Effector CD4-positive, alpha-beta T cell (primary cell): ENCODE measurements around the gene HAUS8.
A peak's percentile ranks its signal among the peaks of the same experiment; 100 is the strongest.

Experiments
- DNase-seq: peaks from one replicate; pipeline ENCODE4 v3.0.0-alpha.2; 2020

Gene HAUS8

DNA sequence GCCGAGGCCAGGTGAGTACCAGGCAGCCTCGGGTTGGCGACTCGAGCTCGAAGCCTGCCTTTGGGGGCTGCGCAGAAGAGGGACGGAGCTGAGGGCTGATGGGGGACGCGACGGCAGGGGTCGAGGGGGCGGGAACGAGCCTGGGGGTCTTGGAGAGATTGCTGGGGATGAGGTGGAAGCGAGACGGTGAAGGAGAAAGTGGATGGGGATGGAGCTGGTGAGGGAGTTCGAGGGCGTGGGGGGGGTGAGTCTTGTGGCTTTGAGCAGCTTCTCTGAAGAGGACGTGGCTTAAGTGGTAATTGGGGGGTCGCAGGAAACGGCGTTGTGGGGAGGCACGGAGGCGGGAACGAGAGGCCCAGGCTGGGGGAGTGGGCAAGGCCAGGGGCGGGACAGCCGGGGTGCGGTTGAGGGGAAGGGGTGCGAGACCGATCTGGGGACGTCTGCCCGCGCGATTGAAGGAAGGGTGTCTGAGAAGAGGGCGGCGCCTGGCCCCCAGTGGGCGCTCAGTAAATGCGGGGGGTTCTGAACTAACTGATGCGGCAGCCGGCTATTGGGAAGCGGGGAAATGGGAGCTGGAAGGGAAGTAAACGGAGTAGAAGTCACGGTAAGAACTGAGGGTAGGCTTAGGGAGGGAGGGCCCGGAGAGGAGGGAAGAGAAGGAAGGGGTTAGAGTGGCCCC, 751 bp upstream of the HAUS8 start:
- peak; percentile 39 for DNase-seq

DNA sequence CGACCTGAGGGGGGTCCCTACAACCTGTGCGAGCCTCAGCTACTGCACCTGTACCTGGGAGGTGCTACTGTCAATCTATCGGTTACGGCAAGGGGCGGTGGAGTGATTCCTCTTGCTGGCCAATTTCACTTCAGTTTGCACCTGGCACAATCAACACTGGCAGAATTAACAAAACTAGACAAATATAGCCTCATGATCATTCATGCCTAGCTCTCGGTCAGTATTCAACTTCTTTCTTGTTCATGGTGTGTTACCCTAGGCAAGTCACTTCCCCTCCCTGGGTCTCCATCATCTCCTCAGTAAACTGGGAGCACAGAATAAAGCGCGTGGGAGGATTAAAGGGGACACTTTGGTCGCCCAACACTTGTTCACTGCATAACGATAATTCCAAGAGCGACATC, 618 bp downstream of the HAUS8 start:
- DNase-seq: no peak

DNA sequence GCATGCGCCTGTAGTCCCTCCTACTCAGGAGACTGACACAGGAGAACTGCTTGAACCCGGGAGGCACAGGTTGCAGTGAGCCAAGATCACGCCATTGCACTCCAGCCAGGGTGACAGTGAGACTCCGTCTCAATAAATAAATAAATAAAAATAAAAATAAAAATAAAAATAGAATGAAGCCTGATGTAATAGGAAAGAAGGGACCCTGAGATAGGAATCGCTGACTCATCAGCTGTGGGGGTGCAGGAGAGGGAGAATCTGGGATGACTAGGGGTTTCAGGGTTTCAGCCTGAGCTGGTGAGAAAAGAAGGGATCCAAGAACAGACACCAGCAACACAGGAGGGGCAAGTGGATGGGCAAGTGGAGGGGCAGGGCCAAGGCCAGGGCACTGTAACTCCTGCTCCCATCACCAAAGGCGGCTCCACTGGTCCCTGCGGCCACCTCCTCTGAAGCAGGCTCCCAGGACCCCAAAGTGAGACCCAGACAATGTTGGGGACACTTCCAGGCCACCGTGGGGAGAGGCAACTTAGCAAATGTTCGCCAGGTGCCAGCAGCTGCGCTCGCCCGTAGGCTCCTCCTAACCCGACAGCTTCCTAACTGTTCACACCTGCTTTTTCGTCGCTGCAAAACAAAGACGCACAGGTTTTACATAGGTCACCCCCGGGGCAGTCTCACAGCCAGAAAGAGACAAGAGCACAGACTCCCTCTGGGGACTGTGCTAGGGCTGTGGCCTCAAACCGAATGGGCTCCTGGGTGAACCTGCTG, 1.2 kb downstream of the HAUS8 start:
- no peak for DNase-seq

DNA sequence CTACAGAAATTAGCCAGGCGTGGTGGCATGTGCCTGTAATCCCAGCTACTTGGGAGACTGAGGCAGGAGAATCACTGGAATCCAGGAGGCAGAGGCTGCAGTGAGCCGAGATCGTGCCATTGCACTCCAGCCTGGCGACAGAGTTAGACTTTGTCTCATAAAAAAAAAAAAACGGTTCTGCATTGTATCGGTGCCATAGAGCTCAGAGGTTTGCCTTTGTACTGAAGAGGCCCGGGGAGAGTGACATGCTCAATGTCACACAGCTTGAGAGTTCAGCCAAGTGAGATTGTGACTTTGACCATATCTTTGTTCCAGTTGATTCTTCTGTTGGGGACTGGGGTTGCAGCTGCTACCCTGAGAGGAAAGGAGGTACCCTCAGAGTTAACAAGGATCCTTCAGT, 4.3 kb downstream of the HAUS8 start:
- DNase-seq: no peak

DNA sequence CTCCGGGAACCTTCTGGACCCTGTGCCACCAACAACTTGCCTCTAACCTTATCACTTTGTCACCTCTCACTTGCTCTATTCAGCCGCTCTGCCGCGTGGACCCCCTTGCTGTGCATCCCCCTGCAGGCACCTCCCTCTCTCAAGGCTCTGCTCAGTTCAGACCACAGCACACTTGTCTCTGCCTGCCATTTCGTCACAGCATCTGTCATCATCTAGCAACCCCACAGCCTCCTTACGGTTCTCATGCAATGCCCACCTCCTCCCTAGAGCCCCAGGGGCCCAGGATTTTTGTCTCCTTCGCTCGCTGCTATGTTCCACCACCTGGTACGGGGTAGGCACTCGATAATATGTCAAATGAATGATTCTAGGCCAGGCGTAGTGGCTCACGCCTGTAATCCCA, 4.8 kb downstream of the HAUS8 start:
- no peak for DNase-seq

DNA sequence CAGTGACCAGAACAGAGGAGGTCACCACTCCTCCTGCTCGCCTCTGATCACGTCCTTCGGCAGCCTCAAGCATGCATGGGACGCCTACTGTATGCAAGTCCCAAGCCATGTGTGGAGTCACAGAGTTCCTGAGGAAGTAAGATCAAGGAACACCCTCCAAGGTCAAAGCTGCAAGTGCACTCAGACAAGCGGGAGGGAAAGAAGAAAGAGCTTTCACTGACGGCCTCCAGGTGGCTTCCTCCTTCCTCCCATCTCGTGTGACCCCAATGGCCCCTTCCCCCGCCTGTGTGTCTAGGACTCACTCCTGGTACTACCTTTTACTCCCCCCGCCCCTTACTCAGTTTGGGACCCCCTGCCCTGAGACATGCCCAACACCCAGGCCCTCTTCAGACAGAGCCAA, 6.1 kb downstream of the HAUS8 start:
- no peak for DNase-seq

DNA sequence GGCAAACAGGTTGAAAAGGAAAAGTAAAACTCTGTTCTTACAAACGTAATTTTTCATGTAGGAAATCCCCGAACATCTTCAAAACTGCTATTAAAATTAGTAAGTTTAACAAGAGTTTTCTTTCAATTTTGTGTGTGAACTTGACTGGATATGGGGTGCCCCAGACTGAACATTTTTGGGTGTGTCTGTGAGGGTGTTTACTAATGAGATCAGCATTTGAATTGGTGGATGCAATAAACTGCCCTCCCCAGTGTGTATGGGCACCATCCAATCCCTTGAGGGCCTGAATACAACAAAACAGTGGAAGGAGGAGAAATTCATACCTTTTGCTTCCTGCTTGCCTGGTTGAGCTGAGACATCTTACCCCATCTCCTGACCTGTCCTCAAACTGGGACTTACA, 11.8 kb downstream of the HAUS8 start:
- DNase-seq: no peak

DNA sequence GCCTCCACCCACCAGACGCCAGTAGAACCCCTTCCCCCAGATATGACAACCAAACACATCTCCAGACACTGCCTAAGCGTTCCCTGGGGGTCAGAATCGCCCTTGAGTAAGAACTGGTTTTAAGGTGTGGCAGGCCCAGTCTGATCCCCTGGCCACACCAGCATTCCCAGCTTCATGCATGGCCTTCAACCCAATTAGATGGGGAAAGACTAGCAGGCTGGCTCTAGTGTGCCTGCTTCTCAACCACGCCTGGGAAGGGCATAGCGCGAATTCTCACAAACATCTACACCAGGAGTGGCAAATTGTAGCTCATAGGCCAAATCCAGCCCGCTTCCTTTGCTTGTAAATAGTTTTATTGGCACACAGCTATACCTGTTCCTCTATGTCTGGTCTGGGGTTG, 13.6 kb downstream of the HAUS8 start:
- DNase-seq: no peak

DNA sequence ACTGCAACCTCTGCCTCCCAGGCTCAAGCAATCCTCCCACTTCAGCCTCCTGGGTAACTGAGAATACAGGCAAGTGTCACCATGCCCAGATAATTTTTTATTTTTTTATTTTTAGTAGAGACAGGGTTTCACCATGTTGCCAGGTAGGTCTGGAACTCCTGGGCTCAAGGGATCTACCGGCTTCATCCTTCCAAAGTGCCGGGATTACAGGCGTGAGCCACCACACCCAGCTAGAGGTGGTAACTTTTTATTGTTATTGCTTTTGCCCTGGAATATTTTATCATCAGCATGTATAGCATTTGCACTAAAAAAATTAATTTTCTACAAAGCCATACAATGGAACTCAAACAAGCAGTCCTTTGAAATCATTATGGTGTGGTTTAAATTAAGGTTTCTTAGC, 14.0 kb downstream of the HAUS8 start:
- no peak for DNase-seq

DNA sequence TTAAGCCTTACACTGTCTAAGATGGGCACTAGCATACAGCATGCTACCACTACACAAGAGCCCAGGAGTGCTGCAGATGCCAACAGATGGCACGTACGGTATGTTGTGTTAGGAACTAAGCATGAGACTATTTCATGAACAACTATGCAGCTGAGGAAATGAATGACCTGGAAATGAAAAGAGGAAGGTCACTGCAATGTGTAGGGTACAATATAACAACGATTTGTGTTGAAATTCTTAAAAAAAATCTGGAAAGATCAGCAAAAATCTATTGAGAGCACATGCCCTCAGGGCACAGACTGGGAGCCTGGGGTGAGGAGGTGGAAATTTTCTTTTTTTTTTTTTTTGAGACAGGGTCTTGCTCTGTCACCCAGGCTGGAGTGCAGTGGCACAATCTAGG, 14.4 kb downstream of the HAUS8 start:
- no peak for DNase-seq

DNA sequence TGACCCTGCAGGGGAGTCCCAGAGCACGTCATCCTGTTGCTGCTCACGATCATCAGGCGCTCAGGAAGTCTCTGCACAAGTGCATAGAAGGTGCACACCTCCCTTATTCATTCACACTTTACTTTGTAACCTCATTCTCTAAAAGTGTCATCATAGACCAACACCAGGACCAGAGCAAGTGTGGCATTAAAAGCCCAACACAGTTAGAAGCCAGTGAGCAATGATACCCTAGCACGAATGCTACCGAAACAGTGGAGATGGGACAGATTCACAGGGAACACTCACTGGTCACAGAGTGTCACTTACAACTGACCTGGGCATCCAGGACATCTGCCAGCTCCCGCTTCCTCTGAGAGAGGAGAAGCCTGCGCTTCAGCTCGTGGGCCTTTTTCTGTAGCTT, 17.0 kb downstream of the HAUS8 start:
- no peak for DNase-seq

DNA sequence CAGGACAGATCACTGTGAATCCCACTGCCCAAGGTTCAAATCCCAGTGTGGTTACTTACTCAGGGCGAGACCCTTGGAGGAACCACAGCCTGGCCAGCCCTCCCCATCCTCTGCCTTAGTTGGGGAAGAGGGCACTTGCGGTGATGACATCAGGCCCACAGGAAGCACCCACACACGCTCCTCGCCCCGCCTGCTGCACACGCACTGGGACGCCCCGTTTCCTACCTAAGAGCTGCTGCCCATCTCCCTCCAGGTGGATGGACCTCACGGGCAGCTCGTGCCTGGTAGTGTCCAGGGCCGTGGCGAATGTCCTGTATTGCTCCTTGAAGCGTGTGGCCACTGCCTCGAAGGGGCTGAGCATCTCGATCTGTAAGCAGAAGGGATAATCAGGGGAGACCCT, 19.6 kb downstream of the HAUS8 start:
- DNase-seq: no peak

DNA sequence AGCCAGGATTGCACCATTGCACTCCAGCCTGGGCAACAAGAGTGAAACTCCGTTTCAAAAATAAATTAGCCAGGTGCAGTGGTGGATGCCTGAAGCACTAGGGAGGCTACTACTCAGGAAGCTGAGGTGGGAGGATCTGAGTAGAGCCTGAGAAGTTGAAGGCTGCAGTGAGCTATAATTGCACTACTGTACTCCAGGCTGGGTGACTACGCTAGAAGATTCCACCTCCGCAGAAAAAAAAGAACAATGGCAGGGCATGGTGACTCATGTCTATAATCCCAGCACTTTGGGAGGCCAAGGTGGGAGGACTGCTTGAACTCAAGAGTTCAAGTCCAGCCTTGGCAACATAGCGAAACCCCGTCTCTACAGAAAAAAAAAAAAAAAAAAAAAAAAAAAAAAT, 20.5 kb downstream of the HAUS8 start:
- no peak for DNase-seq

DNA sequence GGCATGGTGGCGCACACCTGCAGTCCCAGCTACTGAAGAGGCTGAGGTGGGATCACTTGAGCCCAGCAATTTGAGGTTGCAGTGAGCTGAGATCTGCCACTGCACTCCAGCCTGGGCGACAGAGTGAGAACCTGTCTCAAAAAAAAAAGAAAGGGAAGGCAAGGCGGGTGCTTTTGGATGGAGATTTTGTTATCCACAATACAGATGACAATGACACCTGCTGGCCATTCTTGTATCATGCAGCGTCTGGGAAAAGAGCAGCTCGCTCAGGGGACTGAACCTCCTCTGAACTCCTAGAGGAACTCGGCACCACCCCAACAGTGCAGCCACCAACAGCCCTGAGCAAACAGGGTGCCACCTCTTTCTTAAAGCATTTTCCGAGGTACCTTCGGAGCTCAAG, 22.8 kb downstream of the HAUS8 start:
- no peak for DNase-seq

DNA sequence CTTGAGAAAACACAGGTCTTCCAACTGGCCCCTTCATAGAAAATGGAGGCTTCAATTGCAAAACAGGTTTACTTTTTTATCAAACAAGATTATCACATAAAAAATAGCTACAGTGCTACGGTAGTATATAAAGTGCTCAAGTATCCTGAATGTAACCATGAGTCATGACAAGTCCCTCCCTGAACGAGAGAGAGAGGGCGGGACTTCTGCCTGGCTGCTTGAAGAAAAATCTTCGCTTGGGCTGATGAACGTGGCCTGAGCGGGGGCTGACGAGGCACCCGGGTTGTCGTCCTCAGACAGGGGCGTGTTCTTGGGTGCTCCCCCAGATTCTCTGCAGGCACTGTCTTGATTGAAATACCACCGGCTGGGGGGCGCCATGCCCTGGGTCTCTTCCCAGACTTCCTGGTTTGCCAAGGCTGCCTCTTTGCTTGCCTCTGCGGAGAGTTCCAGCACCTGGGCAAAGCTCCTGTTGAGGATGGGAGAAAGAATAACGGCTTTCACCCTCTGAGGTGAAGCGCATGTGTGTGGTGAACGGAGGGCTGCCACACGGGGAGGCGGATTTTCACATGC, 25.5 kb downstream of the HAUS8 start:
- no peak for DNase-seq

DNA sequence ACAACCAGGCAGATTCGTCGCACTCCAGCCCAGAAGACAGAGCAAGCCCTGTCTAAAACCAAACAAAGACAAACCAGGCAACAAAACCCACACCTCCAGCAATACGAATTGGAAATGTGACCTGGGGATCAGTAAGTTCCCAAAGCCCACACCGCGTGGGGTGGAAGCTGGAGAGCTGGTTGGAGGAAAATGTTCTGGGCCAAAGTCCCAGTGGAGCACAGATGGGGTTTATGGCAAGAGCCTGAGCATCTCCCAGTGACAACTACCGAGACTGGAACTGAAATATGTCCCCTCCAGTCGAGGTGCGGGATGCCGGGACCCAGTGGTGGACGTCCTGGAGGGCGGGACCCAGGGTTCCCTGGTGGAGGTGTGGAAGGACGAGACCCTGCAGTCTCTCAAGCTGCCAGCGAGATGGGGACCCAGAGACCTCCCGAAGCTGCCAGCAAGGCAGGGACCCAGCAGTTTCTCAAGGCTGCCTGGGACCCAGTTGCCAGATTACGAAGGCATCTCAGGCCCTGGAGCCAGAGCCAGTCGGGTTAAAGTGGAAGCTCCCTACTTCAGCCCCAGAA, 26.3 kb downstream of the HAUS8 start:
- no peak for DNase-seq

DNA sequence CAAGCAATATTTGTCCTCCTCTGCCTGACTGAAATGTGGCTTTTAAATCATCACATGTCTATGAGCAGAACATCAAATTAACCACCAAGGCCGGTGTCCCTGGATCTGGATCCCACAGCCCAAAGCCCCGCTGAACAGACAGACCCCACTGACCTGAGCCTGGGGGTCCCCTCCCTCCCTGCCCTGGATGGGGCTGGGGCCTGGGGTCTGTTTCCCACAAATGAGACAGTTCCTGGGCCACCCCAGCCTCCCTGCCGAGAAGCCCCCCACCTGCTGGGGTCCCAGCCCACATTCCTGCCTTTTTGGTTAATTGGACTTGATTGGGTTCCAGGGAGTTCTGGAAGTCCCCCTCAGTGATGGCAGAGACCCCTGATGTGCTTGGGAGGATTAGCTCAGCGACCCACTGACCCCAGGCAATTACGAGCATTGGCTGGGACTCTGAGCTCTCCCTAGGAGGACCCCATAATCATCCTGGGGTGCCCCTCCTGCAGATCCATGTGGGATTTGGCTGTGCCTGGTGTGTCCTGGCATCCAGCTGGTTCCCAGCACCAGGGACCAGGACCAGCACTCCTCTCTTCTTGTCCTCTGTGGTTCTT, 29.2 kb downstream of the HAUS8 start:
- DNase-seq: no peak

DNA sequence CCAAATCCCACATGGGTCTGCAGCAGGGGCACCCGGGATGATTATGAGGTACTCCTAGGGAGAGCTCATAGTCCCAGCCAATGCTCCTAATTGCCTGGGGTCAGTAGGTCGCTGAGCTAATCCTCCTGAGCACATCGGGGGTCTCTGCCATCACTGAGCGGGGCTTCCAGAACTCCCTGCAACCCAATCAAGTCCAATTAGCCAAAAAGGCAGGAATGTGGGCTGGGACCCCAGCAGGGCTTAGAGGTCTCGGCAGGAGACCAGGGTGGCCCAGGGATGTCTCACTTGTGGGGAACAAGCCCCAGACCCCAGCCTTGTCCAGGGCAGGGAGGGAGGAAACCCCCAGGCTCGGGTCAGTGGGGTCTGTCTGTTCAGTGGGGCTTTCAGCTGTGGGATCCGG, 31.5 kb downstream of the HAUS8 start:
- no peak for DNase-seq

DNA sequence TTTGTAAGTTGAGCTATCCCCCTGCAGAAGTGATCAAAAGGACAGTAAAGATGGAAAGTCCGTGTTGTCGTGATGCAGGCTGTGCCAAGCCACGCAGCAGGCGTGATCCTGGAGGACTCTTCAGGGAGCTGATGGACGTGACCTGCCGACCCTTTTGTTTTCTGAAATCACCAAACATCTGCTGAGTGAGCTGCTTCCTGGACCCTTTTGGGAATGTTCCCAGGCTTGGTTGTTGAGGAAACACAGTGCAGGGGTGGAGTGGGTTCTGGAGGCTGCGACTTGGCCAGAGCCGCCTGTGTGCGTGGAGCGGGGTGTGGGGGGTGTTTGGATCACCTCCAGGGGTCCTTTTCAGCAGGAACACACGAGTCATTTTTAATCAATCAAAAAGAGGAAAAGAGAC, 33.3 kb downstream of the HAUS8 start:
- DNase-seq: no peak

DNA sequence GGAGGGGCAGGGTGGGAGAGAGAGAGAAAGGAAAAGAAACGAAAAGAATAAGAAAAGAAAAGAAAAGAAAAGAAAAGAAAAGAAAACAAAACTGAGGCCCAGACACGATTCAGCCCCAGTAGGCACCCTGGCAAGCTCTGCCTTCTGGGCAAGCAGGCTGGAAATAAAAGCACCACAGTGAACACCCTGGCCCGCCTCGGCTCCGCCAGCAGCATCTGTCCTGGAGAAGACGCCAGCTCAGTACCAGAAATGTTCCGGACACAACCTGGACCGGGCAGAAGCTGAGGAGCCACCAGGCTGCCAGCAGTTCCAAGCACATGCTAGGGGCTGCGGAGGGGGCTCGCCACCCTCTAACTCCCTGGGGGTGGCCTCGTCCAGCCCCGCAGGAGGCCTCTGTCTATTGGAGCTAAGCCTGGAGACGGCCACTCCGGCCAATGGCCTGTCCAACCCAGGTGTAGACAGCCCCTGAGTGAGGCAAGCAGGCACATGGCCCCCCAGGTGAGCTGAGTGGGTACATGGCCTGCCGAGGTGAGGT, 37.2 kb downstream of the HAUS8 start:
- DNase-seq: no peak

DNA sequence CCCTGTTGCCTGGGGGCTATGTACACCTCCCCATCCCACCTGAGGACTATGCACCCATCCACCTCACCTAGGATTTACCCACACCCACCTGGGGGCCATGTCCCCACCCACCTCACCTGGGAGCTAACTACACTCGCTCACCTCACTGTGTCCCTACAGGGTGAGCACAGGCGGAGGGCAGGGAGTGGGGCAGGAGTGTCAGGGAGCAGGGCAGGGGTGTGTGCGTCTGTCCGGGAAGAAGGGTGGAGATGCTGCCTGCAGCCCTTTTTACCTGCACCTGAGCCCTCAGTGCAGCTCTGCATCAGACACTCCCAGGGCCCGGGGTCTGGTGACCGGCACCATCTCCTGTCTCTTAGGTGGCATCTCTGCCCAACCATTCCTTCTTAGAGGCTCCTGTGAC, 38.1 kb downstream of the HAUS8 start:
- no peak for DNase-seq

DNA sequence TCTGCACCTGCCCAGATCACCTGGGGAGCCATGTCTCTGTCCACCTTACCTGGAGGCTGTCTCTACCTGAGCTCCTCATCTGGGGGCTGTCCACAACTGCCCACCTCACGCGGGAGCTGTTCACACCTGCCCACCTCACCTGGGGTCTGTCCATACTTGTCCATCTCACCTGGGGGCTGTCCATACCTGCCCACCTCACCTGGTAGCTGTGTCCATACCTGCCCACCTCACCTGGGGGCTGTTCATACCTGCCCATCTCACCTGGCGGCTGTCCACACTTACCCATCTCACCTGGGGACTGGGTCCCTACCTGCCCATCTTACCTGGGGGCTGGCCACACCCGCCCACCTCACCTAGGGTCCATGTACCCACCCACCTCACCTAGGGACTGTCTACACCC, 38.6 kb downstream of the HAUS8 start:
- DNase-seq: no peak

DNA sequence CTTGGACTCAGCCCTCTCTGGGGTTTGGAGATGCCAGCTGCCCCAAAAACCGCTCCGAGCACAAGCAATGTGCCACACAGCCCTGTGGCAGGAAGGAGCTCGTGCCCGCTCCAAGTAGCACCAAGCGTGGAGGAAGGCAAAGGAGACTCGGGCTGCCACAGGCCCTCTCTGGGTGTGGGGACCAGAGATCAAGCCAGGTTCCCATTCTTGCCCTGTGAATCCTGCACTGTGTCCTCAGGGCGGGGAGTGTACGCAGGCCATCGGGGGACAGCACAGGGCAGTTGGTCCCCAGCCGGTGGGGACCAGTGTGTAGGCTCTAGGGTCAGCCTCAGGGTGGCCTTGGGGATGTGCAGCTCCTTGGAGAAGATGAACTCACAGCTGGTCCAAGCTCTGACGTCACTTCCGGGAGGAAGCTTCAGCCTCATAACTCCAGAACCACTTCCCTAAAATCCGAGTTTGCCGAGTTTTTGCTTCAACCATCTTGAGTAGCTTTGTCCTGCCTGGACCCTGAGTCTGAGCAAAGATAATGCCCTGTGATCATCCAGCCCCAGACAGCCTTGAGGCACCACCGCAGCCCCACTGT, 39.3 kb downstream of the HAUS8 start:
- no peak for DNase-seq
